NCI-H2081 (cell line): ENCODE results near the gene NOD1.

ENCODE experiments used
- DNase-seq, 2 experiments: peaks; one replicate each; lab custom pipeline; 2025; lab: John Stamatoyannopoulos, UW

Gene NOD1

DNA sequence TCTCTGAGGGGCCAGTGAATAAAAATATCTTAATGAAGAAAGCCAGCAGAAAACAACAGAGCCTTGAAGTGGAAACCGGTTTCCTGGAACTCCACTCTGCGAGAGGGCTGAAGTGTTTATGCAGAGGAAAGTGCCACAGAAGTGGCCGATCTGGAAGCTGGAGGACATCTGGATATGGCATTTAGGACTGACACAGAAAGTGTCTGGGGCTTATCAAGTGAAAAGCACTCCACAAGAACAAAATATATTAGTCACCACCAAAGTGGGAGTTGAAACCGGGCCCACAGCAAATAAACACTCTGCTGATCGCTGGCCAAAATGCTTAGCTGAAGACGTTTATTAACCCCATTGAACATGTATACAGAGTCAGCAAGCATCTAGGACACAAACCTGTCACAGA is 7.8 kb downstream of the NOD1 start:
- no peak for DNase-seq

DNA sequence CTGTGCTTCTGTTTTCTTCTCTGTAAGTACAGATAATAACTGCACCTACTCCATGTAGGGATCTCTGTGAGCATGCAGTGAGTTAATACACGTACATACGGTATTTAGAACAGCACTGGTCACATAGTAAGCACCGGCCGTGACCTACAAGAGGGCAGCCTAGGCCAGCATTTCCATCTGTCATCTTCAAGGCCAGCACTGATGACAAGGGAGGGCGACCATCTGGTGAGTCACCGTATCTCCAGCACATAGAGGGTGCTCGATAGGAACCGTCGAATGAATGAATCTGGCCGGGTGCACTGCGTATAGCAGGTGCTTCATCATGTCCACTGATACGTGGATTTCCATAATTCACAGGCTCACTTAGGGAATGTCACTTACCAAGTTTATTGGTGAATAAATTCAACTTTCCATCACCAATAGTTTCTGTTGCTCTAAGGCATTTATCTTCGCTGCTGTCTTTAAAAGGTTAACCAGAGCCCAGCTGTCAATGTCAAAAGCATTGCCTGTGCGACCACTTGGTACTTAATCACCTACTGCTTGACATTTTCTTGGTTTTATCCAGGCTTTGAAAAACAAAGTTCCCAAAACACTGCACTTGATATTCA is 8.3 kb downstream of the NOD1 start:
- no peak for DNase-seq

GRCh38 chr7:30469303-30469702 is 9.3 kb downstream of the NOD1 start:
- no peak for DNase-seq

- DNase-seq = no peak
Measured at GRCh38 chr7:30468791-30469190, 9.8 kb downstream of the NOD1 start.

DNA sequence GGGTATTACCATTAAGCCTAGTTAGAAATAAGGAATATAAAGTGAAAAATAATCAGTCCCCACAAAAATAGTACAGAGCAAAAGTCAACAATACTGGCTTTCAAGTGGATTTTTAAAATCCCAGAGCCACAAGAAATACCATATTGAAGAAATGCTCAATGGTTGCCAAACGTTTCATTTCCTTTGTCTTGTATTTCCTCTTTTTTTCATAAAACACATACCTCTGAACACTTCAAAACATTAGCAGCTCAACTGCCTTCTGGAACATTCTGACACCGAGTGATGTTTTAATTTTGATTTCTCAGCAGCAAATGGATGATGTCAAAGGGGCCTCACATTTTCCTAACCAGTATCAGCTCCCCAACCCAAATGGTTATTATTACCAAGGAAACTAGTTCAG is 10.5 kb downstream of the NOD1 start:
- no peak for DNase-seq

- no peak for DNase-seq
Measured at GRCh38 chr7:30467271-30467670, 11.3 kb downstream of the NOD1 start.

DNA sequence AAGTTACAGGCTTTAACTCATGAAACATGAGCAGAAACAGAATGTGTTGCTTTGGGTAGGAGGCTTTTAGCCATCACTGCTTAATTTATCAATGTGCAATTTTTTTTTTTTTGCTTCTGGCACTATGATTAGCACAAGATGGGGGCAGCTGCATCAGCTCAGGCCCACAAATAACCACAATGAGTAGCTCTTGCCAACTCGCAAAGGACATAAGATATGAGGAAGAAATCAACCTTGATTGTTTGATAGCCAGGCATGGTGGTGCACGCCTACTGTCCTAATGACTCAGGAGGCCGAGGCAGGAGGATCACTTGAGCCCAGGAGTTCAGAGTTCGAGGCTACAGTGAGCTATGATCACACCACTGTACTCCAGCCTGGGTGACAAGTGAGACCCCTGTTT is 12.3 kb downstream of the NOD1 start:
- no peak for DNase-seq

- no peak for DNase-seq
Measured at GRCh38 chr7:30465811-30466180, 12.8 kb downstream of the NOD1 start.

- DNase-seq = peak in 1 of 2 experiments; percentile 42
Measured at GRCh38 chr7:30465046-30465810, 13.4 kb downstream of the NOD1 start.

- no peak for DNase-seq
Measured at GRCh38 chr7:30464231-30464671, 14.3 kb downstream of the NOD1 start.

DNA sequence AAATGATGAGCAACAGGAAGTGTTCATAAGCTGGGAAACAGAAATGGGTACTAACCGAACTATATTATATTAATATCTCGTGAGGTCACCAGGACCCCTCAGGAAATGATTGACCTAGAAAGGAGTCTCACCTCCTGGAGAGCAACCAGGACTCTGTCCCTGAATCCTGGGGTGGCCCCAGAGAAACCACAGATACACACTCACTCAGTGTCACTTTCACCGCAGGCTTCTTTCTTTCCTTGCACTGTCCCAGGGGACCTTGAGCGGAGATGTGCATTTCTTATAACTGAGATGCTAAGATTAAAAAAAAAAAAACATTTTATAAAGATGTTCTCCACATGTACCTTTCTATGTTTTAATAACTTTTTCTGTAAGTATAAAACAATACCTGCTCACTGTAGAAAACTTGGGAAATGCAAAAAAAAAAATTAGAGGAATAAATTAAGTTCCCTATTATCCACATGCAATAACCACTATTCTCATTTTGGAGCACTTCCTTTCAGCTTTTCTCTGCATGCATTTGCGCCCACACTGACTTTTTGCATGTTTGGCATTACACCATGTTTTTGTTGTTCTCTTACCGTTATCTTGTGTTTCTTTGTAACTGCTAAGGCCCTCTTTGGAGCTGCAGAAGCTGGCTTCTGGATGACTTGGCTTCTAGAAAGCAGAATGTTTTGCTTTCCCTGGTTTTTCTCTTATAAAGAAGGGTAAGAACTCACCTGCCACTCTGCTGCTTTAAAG is 15.0 kb downstream of the NOD1 start:
- no peak for DNase-seq

DNA sequence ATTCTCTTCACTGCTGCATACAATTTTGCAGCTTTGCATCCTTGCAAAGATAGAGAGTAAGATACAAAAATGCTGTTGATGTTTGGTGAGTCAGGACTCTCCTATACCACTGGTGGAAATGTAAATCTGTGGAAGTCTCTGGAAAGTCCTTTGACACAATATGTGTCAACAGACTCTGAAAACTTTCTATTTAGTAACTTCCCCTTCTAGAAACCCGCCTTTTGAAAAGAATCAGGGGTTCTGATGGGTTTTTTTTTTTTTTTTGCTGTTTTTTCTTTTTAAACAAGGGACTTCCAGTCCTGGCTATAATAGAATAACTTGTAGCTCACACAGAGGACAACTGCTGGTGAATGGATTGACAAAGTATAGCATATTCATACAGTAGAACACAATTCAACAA is 16.4 kb downstream of the NOD1 start:
- DNase-seq = no peak

DNA sequence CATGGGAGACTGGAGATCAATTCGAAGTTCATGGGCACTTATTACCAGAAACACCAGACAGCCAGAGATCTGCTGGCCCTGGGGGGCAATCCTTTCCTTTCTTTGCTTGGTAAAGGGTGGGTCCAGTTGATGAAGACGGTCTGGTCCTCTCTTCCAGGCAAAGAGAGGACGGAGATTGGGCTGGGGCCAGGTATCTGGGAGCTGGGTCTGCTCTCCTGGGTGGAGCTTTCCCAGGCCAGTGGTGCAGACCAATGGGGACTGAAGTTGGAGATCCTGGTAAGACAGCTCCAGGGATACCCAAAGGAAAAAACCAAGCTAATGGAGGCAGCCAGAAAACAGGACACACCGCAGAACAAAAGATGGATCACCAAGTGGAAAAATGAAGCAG is 18.3 kb downstream of the NOD1 start:
- DNase-seq = no peak

DNA sequence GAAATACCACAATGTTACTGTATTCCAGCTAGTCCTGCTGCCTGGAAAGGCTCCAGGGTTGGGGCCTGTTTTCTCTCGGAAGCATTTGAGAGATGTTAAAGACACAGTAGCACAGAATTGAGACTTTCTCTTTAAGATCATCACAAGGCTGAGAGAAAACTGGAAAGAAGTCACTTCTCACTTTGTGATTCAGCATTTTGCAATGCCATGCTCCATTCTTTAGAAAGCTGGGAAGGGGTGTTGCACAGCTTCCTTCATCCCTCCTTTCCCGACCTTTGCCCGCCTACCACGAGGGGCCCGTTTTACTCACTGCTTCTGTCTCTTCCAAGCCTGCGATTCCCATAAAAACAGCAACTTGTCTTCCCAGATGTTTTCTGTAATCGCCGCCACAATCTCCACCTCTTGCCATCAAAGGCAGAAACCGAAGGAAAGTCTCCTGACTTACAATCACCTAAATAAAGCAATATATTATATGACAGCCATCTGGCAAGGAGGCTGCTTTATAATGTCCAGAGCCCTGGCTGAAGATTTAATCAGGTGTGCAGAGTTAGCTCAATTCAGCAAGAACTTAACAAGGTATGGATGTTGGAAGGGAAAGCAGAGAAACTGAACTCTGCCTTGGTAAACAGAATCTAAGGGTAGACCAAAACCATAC is 18.9 kb downstream of the NOD1 start:
- DNase-seq = no peak

DNA sequence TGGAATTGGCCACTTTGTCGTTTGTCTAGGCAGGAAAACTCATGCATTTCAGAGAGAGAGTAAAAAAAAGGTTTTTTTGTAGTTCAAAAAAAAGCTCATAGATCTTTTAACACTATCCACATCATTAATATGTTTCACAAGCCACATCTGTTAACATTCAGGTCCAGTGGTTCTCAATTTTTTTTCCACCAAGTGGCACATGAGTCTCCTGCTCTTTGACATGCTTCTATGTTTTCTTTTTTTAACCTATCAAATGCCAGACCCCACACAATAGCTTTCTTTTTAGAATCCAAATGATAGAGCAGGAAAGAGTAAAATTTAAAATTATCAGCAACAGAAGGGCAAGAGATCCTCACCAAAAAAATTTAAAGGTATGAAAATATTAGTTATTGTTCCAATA is 20.3 kb downstream of the NOD1 start:
- no peak for DNase-seq

- DNase-seq = no peak
Measured at GRCh38 chr7:30453921-30454320, 24.7 kb downstream of the NOD1 start.

- DNase-seq = no peak
Measured at GRCh38 chr7:30453016-30453415, 25.6 kb downstream of the NOD1 start.

DNA sequence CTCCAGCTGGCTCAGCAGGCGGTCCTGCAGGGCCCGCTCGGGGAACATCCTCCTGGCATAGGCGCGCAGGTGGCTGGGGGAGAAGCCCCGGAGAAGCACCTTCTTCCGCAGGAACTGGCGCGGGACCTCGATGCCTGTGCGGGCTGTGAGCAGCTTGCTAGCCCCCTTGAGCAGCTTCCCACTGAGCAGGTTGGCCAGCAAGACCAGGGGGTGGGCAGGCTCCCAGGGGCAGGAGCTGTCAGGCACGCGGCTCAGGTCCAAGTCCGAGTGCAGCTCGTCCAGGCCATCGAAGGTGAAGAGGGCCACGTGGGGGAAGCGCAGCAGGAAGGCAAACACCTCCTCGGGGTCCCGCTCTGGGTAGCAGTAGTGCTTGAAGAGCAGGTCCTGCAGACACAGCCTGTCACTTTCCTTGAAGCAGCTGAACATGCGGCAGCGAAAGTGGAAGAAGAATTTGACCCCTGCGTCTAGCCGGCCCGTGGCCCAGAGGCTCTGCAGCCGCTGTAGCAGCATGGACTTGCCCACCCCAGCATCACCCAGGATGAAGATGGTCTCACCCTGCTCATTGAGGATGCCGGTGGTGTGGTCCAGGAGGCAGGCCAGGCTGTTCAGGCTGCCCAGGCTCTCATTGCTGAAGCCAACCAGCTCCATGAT is 26.2 kb downstream of the NOD1 start:
- DNase-seq = no peak

- DNase-seq = no peak
Measured at GRCh38 chr7:30451539-30452279, 26.9 kb downstream of the NOD1 start.

- no peak for DNase-seq
Measured at GRCh38 chr7:30450983-30451497, 27.5 kb downstream of the NOD1 start.
